GM18502 (cell line): ENCODE data around the gene SYT7.

Source experiments
- ATAC-seq: cut with Tn5 transposase; IDR thresholded peaks from one replicate; pipeline ENCODE4 v1.9.1; 2021; ENCODE audit warnings: mild to moderate bottlenecking; ENCODE audit not compliant: unreplicated experiment, poor library complexity

The SYT7 gene

DNA sequence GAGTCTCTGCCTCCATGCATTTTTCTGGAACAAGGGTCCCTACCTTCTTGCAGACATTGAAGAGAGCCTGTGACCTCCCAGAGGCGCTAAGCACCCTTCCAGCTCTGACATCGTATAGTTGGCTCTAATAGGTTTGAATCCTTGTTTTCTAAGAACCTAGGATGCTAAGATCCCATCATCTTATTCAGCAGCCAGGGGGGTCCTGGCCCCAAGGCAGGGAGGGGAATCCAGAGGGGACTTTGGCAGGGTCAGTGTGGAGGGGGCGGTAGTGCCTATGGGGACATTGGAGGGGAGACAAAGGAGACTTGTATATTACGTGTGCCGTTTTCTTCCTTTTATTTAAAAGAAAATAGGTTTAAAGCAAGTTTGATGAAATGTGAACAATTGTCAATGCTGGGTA, 75.8 kb downstream of the SYT7 start:
- ATAC-seq = no peak

DNA sequence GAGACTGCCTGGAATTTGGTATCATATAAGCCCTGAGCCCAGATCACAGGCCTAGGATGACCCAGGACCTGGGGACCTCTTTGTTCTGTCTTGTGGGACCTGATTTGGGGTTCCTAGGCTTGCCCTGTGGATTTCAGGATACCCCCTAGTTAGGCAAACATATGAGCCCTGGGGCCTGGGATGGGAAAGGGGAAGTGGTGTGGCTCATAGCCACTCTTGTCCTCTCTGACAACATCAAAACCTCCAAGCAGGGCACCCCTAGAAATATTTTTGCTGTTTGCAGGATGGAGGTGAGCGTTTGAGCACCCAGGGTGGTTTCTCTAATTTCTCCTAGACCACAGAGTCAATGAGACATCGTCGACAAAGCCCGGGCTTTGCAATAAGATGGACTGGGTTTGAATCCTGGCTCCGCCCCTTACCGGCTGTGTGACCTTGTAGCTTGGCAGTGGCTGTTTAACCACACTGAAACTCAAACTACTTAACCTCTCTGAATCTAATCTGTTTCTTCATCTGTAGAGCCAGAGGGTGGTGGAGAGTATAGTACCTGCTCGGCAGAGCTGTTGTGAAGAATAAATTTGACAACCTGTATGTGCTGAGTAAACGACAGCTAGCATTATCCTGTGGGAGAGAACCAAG, 77.6 kb downstream of the SYT7 start:
- no peak for ATAC-seq

DNA sequence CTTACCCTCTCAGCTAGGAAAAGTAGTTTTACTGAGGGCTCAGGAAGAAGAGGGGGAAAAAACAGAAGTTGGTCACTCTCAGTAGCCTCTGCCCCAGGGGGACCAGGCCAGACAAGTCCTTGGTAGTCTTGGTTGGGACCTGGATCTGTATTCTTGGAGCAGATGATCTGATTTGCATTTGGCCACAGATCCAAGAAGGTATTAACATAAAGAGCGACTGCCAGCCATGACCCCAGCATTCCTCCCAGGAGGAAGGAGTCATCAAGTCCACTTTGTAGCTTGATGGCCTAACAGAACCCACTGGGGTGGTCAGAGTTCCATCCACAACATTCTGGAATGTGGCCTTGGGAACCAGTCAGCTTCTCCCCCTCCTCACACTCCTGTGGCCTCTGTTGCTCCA, 78.4 kb downstream of the SYT7 start:
- no peak for ATAC-seq

DNA sequence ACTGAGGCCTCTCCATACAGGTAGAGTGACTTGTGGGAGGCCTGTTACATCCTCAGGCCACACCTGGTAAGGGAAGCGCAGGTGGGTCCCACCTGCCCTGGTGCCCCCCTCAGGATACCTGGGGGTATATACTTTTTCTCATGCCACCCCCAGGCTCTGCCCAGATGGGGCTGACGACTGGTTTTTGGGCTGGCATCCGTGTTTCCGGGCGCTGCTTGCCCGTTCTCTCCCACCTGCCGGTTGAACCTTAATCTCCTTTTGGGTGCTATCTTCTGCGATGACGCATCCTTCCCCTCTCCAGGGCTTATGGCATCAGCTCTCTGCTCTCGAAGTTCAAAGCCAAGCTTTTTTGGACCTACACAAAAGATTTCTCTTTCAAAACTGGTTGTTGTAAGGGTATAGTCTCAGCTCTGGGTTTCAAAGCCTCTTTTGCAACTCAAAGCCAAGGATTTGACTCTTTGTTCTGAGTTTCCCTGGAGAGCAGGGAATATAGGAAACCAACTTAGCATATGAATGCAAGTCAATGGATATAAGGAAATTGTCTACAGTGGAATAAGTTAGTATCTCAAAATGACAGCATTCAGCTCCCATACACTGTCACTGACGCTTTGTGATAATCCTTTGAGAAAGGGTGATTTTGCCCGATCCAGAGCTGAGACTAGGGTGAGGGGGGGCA, 80.9 kb downstream of the SYT7 start:
- no peak for ATAC-seq

DNA sequence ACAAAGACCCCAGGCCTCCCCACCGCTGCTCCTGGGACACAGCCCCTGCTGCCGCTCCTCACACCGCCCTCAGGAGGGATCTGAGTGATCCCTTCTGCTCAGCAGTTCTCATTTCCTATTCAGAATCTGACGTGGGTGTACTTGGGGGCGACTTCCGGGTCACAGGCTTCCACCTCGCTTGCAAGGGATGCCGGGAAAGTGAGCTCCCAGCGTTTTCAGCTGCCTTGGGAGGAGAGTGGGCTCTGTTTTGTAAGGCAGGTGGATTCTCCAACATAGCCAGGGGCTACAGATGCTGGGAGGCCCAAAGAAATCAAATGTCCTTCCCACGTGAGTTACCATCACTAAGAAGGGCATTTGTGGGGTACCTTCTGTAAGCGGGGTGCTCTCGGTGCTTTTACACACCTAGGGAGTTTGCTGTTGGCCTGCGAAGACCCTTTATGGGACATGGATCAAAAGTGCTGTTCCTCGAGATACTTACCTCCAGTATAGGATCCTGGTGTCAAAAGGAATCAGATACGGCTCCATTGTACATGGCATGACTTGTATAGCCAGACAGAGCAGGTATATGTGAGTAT, 82.0 kb downstream of the SYT7 start:
- ATAC-seq = no peak

DNA sequence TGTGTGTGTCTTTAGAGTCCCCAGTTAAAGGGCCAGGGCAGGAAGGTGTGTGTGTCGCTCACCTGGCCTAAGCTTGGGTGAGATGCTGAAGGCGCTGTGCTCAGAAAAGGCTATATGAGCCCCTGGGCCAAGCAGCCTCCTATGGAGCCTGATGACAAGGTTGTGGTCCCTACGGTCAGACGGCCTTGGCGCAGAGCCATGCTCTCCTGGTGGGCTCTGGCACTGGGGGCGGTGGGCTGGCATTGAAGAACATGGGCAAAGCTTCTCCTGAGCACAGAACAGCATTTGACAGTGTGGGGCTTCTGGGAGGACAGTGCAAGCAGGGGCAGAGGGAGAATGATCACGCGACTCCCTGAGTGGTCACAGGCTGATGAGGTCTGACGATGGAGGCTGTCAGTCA, 83.0 kb downstream of the SYT7 start:
- ATAC-seq = no peak

DNA sequence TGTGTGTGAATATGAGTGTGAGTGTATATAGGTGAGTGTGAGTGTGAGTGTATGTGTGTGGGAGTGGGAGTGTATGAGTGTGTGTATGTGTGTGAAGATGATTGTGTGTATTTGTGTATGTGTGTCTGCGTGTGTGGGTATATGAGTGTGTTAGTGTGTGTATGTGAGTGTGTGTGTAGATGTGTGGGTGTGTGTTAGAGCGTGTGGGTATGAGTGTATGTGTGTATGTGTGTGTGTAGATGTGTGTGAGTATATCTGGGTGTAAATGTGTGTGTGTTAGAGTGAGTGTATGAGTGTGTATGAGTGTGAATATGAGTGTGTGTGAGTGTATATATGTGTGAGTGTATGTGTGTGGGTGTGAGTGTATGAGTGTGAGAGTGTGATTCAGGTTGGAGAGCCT, 83.4 kb downstream of the SYT7 start:
- ATAC-seq = no peak

DNA sequence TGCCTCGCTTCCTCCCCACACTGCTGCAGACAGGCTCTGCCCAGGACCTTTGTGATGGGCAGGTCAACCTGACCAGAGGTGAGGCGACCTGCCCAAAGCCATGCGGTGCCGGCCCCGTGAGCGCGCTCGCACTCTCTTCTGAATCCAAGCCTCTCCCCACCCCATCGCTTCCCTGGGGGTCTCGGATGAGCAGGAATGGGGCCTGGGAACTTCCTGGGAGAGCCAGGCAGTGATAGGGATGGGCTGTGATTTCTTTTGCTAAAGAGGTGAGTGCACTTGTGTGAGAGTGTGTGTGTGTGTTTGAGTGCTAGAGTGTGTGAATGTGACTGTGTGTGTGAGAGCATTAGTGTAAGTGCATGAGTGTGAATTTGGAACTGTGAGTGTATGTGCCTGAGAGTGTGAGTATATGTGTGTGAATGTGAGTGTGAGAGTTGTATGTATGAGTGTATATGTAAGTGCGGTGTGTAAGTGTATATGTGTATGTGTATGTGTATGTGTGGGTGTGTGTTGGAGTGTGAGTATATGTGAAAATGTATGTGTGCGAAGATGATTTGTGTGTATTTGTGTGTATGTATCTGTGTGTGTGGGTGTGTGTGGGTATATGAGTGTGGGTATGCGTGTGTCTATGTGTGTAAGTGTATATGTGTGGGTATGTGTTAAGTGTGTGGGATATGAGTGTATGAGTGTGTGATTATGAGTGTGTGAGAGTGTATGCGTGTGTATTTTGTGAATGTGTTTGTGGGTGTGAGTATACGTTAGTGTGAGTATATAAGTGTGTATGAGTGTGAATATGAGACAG, 84.1 kb downstream of the SYT7 start:
- no peak for ATAC-seq

DNA sequence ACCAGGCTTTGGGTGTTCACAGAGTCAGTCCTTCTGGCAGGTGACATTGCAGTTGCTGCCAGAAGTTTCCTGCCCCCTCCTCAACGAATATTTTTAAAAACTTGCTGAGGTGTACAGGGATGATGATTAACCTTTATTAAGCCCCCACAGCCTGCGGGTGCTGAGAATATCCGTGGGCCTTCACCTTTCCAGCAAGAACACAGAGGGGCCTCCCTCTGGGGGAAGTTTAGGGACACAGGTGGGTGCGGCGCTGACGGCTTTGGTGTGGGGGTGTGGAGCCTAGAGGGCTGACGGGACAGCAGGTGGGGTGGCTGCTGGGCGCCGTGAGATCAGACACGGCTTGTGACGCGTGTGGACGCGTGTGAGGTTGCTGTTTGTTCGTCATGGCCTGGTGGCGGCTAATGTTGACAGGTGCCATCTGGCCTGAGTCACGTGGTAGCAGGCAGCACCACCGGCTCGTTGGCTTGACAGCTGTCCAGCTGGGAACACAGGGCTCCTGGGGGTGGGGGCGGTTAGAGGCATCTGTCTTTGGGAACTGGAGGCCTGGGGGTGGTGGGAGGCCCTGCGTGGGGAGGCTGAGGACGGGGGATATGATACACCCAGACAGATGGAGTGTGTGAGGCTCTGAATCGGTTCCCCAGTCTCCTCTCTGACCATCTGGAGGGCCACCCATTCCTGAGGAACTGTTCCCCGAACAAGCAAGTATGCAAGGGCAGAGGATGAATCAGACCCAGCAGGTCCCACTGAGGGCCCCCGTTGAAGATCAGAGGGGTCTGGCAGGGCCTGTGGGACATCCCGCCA, 84.9 kb downstream of the SYT7 start:
- ATAC-seq = no peak

DNA sequence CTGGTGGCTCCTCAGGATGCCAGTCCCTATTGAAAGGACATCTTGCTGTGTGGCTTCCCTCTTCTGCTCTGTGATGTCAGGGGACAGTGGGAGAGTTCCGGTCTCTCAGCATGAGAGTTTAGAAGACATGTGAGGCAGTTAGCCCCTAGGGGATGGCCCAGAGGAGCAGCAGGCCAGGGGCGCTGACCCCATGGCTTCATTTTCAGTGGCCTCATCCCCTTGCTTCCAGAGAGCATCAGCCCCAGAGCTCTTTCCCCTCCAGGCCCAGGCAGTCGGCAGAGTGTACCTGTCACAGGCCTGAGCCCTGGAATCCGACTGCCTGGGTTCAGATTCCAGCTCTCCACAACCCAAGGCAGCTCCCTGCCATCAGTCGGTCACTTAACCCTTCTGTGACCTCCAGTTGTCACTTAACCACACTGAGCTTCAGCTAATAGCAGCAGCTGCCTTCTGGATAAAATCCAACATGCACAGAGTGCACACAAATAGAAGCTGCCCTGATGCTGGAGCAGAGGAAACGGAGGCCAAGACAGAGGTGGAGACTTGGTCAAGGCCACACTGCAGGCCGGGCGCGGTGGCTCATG, 86.4 kb downstream of the SYT7 start:
- no peak for ATAC-seq

DNA sequence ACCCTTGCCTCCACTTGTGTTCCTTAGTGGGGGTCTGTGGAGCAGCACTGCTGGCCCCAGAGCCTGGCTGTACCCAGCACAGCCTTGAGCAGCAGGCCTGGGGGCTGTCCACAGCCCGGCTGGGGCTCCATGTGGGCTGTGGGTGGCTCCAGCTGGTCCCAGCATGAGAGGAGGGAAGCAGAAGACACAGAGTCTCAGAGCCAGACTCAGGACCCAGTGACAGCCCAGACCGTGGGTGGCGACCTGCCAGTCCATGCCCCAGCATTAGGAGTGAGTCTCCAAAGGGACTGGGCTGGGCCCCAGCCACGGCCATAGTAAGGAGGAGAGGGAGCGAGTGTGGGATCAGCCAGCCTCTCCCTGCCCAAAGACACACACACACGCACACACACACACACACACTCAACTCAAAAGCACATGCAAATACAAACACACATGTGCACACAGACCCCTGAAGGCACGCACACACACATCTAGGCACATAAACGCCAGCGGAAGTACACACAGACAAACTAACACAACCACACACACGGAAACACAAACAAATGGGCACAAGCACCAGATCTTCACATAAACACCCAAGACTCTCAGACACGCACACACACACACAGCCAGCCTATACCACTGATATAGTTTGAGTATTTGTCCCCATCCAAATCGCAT, 89.0 kb downstream of the SYT7 start:
- no peak for ATAC-seq

DNA sequence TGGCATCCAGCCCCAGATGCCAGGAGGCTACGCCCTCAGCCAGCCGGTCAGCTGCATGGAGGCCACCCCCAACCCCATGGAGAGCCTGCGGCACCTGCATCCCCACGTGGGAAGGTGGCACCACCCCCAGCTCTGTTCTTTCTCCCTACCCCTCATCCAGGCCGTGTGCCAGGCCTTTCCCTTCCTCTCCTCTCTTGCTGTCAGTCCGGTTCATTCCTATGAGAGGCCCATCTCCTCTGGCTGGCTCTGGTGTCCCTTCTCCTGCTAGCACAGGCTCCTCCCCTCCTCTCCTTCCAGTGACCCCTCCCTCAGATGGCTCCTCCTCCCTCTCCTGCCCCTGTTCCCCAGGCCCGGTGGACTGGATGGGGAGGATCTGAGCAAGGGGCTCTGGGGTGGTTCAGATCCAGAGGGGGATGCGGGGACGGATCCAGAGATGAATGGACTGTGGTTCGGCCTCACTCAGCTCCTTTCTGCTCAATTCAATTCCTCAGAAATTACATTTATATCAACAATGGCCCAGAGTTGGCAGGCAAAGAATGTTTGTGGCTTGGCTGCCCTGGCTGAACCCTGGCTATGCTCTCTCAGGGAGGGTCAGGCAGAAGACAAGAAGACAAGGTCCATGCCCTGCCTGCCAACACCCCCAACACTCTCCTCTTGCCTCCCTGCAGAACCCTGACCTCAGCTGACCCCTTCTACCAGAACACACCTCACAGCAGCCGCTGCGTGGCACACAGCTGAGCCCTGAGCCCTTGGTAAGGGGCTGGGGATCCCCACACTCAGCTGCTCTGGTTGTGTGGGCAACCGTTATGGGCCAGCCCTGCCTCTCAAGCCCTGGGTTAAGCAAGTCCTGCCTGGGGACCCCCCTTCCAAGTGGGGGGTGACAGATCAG, 90.8 kb downstream of the SYT7 start:
- no peak for ATAC-seq

DNA sequence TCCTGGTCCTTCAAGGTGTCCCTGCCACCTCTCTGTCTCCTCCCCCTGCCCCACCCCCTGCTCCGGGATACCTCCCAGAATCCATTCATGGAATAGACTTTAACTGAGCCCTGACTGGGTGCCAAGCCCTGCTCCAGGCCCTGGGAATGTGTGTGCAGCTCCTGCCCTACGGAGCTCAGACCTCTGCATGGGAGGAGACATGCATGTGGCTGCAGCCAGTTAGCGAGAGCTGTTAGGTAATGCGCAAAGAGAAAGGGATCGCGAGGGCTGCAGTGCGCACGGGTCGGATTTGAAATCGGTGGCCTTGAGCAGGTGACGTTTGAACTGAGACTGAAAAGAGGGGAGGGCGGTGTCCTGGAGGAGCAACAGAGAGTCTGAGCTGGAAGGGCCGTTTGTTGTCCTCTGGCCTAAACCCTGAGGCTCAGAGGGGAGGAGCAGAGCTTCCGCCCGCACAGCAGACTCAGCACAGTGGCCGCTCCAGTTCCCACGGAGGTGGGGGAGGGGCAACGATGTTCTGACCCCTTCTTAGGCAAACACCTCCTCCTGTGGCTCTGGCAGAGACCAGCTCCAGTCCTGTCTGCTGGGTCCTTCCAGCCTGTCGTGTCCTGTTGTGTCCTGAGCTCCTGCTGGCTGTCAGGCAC, 92.1 kb downstream of the SYT7 start:
- no peak for ATAC-seq

DNA sequence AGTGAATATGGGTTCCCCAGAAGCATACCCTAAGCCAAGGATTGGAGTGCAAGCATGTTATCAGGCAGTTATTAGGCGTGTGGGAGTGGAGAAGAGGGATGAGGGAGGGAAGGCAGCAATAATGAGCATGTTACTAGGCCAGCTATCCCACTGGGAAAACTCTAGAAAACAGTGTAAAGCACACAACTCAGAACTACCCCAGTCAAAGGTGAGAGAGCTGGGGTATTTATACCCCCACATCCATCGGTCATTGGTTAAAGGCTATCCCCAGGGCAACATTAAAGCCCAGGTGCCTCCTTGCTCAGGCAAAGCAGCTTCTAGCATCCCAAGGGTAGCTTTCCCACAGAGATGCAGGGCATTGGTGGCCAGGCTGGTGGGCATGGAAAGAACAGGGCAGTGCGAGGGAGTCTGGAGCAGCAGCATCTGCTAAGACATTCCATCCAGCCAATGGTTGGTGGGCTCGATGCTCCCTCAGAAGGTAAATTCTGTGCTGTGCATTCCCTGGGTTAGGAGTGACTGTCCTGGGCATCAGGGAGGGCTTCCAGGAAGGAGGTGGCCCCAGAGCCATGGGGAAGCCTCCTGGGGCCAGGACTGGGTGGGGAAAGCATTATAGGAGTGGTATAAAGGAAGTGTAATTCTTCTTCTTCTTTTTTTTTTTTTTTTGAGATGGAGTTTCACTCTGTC, 93.4 kb downstream of the SYT7 start:
- no peak for ATAC-seq

DNA sequence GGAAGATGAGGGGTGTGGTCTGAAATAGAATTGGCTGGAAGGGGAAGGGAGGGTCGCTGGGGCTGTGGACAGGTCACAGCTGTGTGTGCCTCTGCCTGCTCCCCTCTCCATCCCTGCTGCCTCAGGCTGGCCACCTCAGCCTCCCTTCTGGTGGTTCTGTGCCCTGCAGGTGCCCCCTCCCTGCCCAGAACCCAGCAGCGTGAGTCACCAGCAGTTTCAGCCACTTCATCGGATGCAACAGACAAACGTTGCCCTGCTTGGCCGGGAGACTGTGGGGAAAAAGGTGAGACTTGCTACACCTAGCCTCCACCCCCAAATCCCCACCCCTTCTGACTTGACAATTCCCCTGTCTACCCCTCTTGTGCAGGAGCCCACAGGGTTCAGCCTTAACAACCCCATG, 94.1 kb downstream of the SYT7 start:
- no peak for ATAC-seq

DNA sequence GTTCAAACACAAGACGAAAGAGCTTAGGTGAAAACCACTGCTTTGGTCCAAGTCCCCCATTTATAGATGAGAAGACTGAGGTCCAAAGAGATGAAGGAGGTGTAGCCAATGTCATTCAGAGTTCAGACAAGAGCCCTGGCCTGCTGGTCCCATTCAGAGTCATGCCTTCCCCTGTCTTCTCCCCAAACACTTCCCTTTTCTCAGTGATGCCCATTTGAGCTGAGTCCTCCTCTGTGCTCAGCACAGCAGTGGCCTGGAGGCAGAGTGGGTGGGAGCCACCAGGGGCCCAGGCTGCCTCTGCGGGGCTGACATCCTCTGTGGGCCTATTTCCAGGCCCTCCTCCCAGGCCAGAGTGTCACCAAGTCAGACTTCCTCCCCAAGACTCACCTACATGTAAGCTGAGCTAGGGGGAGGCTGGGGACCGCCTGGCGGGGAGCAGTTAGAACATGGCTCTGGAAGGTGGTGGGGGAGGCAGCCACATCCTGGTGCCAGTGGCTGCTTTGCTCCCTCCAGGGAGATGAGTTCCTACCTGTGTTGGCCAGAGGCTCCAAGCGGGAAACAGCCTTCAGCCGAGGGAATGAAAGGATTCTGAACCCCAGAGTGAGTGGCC, 94.8 kb downstream of the SYT7 start:
- ATAC-seq = no peak

DNA sequence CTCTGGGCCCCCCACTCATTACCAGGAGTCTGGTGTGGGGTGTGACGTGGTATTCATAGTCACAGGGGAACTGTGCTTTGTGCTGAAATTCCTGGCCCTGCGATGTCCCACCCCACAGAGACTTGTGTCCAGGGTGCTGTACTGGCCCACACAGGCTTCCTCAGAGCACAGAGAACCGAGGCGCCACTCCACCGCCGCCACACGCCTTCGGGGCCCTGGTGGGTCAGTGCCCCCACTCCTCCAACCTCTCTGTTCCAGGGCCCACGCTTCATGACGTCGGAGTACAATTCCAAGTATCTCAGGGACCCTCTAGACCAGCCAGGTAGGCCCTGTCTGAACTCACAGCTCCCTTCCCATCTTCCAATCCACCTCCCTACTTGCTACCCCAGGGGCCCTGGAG, 95.8 kb downstream of the SYT7 start:
- ATAC-seq = no peak
